Activated B cell treated with CpG ODN at 0.5 μM for 24 hours (primary cell): ENCODE results near the gene TTC3. TPM values are rescaled to one million over a fixed set of nuclear protein-coding genes. Genes with fewer than 3 reads are reported as not detected.

Experiments used
- ATAC-seq: fragments of 200-7000 bp; cut with Tn5 transposase; one replicate; pipeline ENCODE4 v1.10.0; 2021; ENCODE audit warnings: low read depth, mild to moderate bottlenecking, moderate library complexity
- CTCF ChIA-PET: fragments of 350-600 bp; sonication (Branson Sonifier 250); formaldehyde crosslinking; loops from one replicate; lab custom pipeline; 2021; ENCODE audit warnings: antibody characterized with exemption; lab: Charles Lee
- POLR2A ChIA-PET: fragments of 350-600 bp; sonication (Branson Sonifier 250); formaldehyde crosslinking; loops from one replicate; lab custom pipeline; 2021; ENCODE audit warnings: antibody characterized with exemption; lab: Charles Lee
- DNase-seq: peaks from one replicate; pipeline ENCODE4 v3.0.0; 2022
- H3K27ac Mint-ChIP-seq: one replicate; pipeline ENCODE4 v1.8.0; 2020; ENCODE audit warnings: mixed read lengths
- H3K27me3 Mint-ChIP-seq: one replicate; pipeline ENCODE4 v1.8.0; 2021; ENCODE audit warnings: mixed read lengths
- H3K36me3 Mint-ChIP-seq: one replicate; pipeline ENCODE4 v1.8.0; 2021; ENCODE audit warnings: low read depth, mixed read lengths
- H3K4me1 Mint-ChIP-seq: one replicate; pipeline ENCODE4 v1.8.0; 2021; ENCODE audit warnings: mixed read lengths
- H3K4me3 Mint-ChIP-seq: one replicate; pipeline ENCODE4 v1.8.0; 2020; ENCODE audit warnings: mild to moderate bottlenecking, mixed read lengths
- H3K9me3 Mint-ChIP-seq: one replicate; pipeline ENCODE4 v1.8.0; 2020; ENCODE audit warnings: mixed read lengths
- CTCF ChIP-seq: fragments of 200-600 bp; IDR thresholded peaks from one replicate; pipeline ENCODE4 v1.8.0; 2022; ENCODE audit warnings: antibody characterized with exemption, mild to moderate bottlenecking
- intact Hi-C: fragments of 100-400 bp; cut with micrococcal nuclease; formaldehyde crosslinking; loops from one replicate; pipeline ENCODE4 v1.15.1; 2024
- total RNA-seq: library from RNA; stranded (reverse); gene quantifications from 2 replicates; pipeline ENCODE4 v1.2.3, GENCODE V29; 2022

TTC3 gene
- total RNA-seq, 1 donor from 2014 or later: 69.8 TPM

GRCh38 chr21:37230632-37231248 is 157.7 kb downstream of the TTC3 start:
- Mint-ChIP-seq H3K36me3 (peaks cover 82% of the 10 kb centered on the region), H3K4me3 (no peak overlapping the region), H3K9me3 (no peaks in the 10 kb centered on the region), H3K4me1 (peaks cover 15% of the 10 kb centered on the region), H3K27ac (no peak overlapping the region), H3K27me3 (no peaks in the 10 kb centered on the region)
- intact Hi-C loops: no loop called here
- CTCF ChIA-PET: interaction anchor here (0.8 kb wide), 1 partner anchor 14 kb away, joined by 3 read pairs; no protein-coding TSS in a partner anchor
- DNase-seq (no peak), ATAC-seq (no peak)
- POLR2A ChIA-PET: interaction anchor here (0.6 to 0.9 kb wide), 2 partner anchors 25 to 37 kb away, joined by 5 to 8 read pairs; no protein-coding TSS in a partner anchor
- no peak for TF ChIP-seq CTCF

- CTCF ChIA-PET: no interaction called here
- TF ChIP-seq CTCF: no peak
- intact Hi-C loops: no loop called here
- POLR2A ChIA-PET: no interaction called here
- no peaks in the 10 kb centered on the region for H3K27me3 Mint-ChIP-seq
- no peaks in the 10 kb centered on the region for H3K9me3 Mint-ChIP-seq
- peaks cover 14% of the 10 kb centered on the region for H3K4me1 Mint-ChIP-seq
- no peak overlapping the region for H3K27ac Mint-ChIP-seq
- peaks cover 80% of the 10 kb centered on the region for H3K36me3 Mint-ChIP-seq
- H3K4me3 Mint-ChIP-seq: no peak overlapping the region
- no peak for DNase-seq
- no peak for ATAC-seq
These were observed 158.2 kb downstream of the TTC3 start for GRCh38 chr21:37231249-37231645.

GRCh38 chr21:37231671-37232070 is 158.6 kb downstream of the TTC3 start:
- ChIA-PET POLR2A (interaction anchor here (1.0 kb wide), 1 partner anchor 36 kb away, joined by 3 read pairs; no protein-coding TSS in a partner anchor), CTCF (no interaction called here)
- no peaks in the 10 kb centered on the region for H3K27me3 Mint-ChIP-seq
- DNase-seq (no peak), ATAC-seq (no peak)
- TF ChIP-seq CTCF: no peak
- no peaks in the 10 kb centered on the region for H3K9me3 Mint-ChIP-seq
- intact Hi-C loops: no loop called here
- no peak overlapping the region for H3K4me3 Mint-ChIP-seq
- H3K36me3 Mint-ChIP-seq: peaks cover 78% of the 10 kb centered on the region
- peak overlapping the region; percentile 66 for H3K27ac Mint-ChIP-seq
- peaks cover 14% of the 10 kb centered on the region for H3K4me1 Mint-ChIP-seq

GRCh38 chr21:37232274-37233018 is 159.4 kb downstream of the TTC3 start:
- peak; percentile 18 for ATAC-seq
- peak overlapping the region; percentile 66 for H3K27ac Mint-ChIP-seq
- no peak overlapping the region for H3K4me3 Mint-ChIP-seq
- CTCF ChIA-PET: no interaction called here
- peaks cover 14% of the 10 kb centered on the region for H3K4me1 Mint-ChIP-seq
- no peak for DNase-seq
- POLR2A ChIA-PET: interaction anchor here (1.0 kb wide), 1 partner anchor 35 kb away, joined by 3 read pairs; no protein-coding TSS in a partner anchor
- H3K9me3 Mint-ChIP-seq: no peaks in the 10 kb centered on the region
- intact Hi-C loops: no loop called here
- H3K36me3 Mint-ChIP-seq: peaks cover 78% of the 10 kb centered on the region
- H3K27me3 Mint-ChIP-seq: no peaks in the 10 kb centered on the region
- no peak for TF ChIP-seq CTCF

GRCh38 chr21:37233551-37234146 is 160.6 kb downstream of the TTC3 start:
- Mint-ChIP-seq H3K27ac (no peak overlapping the region), H3K27me3 (no peaks in the 10 kb centered on the region), H3K4me1 (peaks cover 14% of the 10 kb centered on the region), H3K9me3 (no peaks in the 10 kb centered on the region), H3K4me3 (no peak overlapping the region), H3K36me3 (peaks cover 78% of the 10 kb centered on the region)
- ChIA-PET CTCF (no interaction called here), POLR2A (no interaction called here)
- intact Hi-C loops: loop anchor here (2.0 kb wide), 1 partner anchor 15 kb away; no protein-coding TSS in a partner anchor
- no peak for TF ChIP-seq CTCF
- ATAC-seq: no peak
- no peak for DNase-seq
